ENCODE data around the gene CXorf66.
"Not testable (repeated sequence)": the region's sequence is repeated elsewhere in the genome, so short reads cannot be mapped to it uniquely, and the experiment has no call there.

The CXorf66 gene, protein sequence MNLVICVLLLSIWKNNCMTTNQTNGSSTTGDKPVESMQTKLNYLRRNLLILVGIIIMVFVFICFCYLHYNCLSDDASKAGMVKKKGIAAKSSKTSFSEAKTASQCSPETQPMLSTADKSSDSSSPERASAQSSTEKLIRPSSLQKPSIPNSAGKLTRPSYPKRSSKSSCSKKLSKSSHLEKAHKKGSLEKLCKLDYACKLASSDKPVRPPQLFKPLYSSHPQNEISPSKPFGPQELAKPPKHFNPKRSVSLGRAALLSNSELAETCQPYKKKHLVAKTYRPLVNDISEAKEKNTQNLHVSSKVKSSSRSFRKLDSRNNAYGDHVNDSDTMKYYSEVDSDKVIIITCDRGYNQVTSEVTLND

DNA sequence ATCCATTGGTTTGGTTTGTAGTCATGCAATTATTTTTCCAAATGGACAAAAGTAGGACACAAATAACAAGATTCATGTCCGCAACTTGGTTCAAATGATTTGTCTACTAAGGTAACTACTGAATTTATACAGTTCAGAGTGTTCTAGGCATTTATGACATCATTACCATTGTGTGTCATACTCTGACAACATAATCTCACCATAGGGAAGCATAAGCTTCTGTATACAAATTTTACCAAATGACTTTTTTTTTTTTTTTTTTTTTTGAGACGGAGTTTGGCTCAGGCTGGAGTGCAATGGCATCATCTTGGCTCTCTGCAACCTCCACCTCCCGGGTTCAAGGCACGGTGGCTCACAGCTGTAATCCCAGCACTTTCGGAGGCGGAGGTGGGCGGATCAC is at the start of gene CXorf66:
Gene CXorf66, minus strand, starts transcription at position 101 of the 400 bp plus-strand sequence. Its CDS starts 25 bp downstream, at position 76.
- in situ Hi-C loops (cut with HindIII; ENCODE audit: low sequenced_read_pairs), result no loop called here

DNA sequence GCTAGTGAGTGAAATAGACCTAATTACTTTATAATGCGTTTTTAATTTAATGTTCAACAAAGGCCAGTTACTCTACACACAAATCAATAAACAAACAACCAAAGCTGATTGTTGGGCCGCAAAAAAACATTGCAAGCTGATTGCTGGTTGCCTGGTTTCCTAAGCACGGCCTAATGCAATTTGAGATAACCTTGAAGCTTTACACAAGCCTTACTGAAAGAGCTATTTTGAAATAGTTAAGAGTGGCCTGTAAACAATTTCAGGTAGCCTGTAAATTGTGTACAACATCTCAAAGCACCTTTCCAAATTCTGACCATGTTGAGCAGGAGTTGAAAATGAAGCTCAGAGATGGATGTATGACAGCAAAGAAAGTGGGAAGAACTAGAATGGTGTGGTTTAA is 17.5 kb upstream of the CXorf66 start:
- in situ Hi-C loops (cut with HindIII; ENCODE audit: low sequenced_read_pairs), result no loop called here

DNA sequence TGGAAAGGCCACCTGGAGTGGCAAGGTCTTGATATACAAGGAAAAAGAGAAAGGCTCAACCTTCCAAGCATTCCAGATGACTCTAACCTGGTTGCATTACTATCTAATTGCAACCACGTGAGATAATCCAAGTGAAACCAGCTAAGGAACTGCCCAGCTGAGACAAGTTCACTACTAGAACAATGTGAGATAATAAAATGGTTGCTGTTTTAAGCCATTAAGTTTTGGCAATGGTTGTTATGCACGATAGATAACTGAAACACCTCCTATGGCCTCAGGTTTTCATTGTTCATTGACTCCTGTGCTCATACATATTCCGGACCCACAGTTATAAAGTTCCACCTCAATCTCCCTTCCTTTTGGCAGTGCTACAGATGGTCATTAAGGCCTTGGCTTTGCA is 9.2 kb upstream of the CXorf66 start:
- in situ Hi-C loops (cut with HindIII; ENCODE audit: low sequenced_read_pairs), result no loop called here

DNA sequence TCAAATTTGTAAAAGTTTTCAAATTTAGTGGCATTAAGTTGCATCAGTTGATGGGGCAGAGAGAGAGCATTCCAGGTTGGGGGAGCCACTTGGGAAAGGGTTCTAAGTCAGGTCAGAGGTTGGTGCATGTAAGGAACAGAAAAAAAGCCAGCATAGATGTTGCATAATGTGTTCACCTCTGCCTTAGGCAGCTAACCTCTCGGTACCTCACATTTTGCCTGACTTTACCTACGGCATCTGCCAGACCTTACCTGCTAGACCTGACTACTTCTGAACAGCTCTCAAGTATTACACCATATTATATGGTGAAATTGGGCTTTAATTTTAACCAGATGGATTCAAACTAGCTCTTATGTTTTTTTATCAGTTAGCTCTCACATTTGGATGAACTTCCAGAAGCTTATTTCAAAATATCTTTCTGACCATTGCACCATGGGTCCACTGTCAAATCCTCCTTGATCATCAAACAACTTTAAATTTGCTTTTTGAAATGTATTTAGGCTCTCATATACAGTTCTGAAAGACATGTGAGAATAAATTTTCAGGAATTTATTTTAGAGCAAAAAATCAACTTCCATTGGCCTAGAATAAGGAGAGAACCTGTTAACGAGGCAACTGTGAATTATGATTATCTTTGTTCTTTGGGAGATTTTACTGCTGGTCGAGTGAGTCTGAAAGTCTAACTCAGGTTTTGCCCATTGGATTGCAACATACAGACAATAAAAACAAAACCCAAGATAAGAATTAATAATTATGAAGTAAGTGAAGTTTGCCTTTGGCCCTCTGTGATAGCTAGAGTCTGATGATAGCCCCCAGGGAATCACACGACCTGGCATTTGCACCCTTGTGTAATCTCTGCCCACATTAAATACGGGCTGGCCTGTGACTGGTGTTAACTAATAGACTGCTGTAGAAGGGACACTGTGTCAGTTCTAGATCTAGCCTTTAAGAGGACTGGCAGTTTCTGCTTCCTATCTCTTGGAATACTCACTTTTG is 7.6 kb upstream of the CXorf66 start:
- in situ Hi-C loops (cut with HindIII; ENCODE audit: low sequenced_read_pairs), result no loop called here

DNA sequence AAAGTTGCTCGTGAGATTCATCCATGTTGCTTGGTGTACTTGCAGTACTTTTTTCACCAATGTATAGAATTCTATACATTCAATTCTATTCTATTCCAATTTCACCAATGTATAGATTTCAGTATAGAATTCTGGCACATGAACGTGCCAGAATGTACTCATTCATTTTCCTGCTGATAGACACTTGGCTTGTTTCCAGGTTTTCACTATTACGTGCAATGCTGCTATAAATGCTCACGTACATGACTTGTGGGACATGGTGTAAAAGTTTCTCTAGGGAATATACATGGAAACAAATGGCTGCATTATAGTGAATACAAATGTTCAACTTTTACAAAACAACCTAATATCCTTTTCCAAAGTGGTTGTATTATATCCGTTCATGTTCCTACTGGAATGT is 6.8 kb upstream of the CXorf66 start:
- in situ Hi-C loops (cut with HindIII; ENCODE audit: low sequenced_read_pairs), result no loop called here

DNA sequence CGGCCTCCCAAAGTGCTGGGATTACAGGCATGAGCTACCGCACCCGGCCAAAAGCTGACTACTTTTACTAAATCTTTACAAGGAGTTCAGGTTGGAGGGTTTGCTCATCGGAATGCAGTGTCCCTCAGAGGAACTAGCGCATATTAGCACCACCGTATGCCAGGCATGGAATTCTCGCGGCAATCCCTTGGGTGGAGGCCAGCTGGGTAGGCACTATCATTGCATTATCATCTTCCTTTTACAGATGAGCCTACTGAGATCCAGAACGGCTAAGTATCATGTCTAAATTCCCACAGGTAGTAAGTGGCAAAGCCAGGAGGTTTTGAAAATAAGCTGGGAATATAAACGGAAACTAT is 6.1 kb upstream of the CXorf66 start:
- in situ Hi-C loops (cut with HindIII; ENCODE audit: low sequenced_read_pairs), result no loop called here

DNA sequence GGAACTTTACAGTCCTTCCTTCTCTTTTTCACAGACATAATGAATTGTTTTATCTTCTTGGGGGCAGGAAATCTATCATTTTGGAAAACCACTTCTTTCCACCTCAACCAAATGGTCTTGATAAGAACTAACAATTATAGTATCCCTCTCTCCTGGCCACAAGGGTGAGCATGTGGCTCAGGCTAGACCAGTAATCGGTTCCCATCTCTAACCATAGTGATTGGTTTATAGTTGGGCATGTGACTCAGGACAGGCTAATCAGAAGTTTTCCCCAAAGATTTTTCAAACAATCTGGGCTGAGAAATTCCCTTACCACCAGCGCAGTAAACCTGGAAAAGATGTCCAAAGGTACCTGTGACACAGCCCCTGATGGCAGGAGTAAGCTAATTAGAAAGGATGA is 4.0 kb upstream of the CXorf66 start:
- in situ Hi-C loops (cut with HindIII; ENCODE audit: low sequenced_read_pairs), result no loop called here

DNA sequence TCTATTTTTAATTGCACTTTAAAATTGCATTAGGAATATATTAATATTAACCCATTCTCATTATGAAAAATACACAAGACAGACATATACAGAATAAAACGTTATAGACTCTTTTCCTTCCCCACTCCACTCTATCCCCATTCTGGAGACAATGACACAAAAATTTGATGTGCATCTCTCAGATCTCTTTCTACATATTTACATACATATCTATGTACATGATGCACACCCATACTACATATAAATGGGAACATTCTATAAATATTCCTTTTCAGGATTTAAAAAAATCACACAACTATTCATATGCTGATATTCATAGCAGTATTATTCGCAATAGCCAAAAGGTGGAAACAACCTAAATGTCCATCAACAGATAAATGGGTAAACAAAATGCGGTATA is 2.4 kb upstream of the CXorf66 start:
- in situ Hi-C loops (cut with HindIII; ENCODE audit: low sequenced_read_pairs), result no loop called here

DNA sequence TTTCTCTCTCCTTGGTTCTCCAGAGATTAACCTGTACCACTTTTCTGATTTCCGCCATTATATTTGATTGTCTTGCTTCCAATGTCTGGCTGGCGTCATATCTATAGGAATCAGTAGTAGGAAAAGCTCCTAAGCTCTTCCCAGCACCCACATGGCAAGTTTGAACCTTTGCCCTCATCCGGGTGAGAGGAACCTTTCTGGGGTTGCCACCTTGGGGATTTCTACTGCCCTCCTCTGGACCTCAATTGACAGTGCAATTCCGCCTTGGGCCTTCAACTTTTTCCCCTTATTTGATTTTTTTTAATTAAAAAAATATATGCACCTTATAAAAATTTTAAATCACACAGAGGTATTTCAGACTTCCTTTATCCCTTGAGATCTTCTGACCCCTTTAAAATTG is 2.0 kb upstream of the CXorf66 start:
- in situ Hi-C loops (cut with HindIII; ENCODE audit: low sequenced_read_pairs), result no loop called here

DNA sequence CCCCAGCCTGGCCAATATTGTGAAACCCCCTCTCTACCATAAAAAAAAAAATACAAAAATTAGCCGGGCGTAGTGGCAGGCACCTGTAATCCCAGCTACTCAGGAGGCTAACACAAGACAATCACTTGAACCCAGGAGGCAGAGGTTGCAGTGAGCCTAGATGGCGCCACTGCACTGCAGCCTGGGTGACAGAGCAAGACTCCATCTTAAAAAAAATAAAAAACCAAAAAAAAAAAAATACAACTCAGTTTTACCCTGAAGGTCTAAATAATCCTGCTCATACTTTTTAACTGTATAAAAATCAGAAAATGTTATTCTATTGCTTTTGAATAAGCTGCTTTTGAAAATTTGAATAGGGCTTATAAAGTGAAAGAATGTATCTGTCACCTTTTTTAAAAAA is 838 bp upstream of the CXorf66 start:
- in situ Hi-C loops (cut with HindIII; ENCODE audit: low sequenced_read_pairs), result not testable (repeated sequence)

DNA sequence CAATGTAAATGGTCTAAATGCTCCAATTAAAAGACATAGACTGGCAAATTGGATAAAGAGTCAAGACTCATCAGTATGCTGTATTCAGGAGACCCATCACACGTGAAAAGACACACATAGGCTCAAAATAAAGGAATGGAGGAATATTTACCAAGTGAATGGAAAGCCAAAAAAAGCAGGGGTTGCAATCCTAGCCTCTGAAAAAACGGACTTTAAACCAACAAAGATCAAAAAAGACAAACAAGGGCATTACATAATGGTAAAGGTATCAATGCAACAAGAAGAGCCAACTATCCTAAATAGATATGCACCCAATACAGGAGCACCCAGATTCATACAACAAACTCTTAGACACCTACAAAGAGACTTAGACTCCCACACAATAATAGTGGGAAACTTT is 4.2 kb downstream of the CXorf66 start:
- in situ Hi-C loops (cut with HindIII; ENCODE audit: low sequenced_read_pairs), result not testable (repeated sequence)

DNA sequence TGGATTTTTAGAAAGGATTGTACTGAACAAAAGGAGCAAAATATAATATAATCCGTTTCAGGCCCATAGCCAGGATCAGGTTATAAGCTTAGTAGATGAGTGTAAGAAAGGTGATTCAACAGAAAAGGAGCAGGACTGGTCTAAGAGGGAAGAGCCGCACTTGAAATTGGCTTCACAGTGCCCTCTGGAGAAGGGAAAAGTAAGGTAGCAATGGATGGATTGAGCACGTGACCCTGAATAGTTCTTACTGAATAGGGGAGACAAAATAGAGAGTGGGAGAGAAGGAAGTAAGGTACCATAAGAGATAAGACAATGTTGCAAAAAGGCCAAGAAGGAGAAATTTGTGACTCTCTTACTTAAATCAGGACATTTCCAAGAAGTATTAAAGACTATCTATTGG is 15.6 kb downstream of the CXorf66 start:
- in situ Hi-C loops (cut with HindIII; ENCODE audit: low sequenced_read_pairs), result no loop called here

DNA sequence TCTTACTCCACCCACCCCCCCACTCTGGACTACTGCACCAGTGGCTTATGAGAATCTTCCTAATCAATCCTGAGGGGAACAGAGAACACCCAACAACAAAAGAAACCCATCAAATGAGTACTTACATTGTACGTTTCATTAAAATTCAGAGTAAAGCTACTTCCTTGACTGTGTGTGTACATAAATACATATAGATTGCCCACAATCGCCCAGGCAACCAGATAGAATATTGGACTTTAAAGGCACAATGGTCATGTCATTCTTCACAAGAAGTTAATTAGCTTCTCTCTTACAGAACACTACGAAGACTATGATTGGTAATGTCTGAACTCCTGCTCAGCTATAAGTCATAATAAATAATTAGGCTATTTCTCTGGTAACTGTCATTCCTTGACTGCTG is 20.2 kb downstream of the CXorf66 start:
- in situ Hi-C loops (cut with HindIII; ENCODE audit: low sequenced_read_pairs), result no loop called here

DNA sequence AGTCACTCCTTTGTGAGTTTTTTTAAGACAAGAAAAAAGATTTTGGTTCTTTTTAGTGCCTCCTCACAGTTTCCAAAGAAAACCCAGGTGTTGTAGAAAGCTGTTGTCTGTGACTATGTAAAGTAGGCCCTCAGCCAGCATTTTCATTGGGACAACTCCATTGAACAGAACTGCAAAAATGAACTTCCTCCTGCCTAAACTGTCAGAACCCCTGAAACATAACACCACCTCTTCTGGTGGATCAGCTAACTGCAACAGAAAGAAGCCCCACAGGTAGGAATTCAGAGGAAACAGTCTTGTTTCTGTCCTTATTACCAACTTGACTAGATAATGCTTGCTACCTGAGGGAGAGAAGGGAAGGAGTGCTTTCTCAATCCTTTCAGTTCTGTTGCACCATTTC is 29.1 kb downstream of the CXorf66 start:
- in situ Hi-C loops (cut with HindIII; ENCODE audit: low sequenced_read_pairs), result no loop called here

DNA sequence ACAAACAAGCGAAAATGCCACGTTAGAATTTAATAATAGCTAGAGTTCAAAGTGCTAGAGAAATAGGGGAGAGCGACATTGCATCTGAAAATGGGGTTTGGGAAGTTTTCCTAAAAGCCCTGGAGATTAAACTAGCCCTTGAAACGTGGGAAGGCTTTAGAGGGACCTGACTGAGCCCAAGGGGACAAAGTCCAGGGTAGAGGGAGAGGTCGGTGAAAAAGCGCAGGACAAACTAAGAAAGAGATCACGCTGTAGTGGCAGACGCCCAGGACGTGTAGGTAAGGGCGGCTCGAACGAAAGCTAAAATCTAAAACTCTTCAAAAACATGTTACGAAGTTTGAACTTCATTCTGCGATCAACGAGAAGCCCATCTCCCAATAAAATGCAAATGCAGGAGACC is 31.4 kb downstream of the CXorf66 start:
- in situ Hi-C loops (cut with HindIII; ENCODE audit: low sequenced_read_pairs), result no loop called here

DNA sequence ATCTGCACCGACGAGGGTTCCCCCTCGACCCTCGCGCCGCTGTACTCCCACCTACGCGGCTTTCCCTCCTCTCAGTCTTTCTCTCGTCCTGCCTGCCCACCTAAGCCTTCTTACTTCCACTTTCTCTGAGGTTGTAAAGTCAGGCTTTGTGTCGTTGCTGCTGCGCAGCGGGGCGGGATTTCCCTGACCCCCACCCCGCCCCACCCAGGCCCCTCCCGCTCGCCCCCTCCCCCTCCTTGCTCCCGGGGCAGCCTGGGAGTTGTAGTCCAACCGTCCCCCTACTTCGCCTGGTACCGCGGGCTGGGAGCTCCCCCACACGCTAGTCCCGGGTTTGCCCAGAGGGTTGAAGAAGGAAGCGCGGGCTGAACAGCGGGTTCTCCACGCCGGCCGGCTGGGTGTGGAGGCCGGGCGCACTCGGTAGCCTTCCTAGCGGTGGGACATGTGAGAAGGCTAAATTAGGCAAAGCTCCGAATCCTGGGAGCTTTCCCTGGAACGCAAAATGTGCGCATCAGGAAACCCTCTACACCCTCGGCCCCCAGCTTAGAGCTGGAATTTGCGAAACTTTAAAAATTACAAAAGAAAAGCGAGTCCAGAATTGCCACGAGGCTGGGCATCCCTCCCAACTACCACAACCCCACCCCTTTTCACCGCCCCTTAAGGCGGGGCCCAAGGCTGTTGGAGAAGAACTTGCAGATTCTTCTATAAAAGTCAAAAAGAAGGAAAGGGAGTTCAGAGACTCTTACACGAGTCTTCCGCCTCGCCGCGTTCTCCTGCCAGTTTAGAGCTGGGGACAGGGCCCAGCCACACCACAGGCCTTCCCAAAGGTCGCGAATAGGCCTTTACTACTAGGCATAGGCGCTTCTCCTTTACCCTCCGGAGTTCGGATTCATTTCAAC is 32.2 kb downstream of the CXorf66 start, which contains the start of gene ATP11C:
Gene ATP11C, minus strand, starts transcription at position 153 of the 896 bp plus-strand sequence. CDS start 1,011 bp downstream, outside the sequence.
- in situ Hi-C loops (cut with HindIII; ENCODE audit: low sequenced_read_pairs), result no loop called here

DNA sequence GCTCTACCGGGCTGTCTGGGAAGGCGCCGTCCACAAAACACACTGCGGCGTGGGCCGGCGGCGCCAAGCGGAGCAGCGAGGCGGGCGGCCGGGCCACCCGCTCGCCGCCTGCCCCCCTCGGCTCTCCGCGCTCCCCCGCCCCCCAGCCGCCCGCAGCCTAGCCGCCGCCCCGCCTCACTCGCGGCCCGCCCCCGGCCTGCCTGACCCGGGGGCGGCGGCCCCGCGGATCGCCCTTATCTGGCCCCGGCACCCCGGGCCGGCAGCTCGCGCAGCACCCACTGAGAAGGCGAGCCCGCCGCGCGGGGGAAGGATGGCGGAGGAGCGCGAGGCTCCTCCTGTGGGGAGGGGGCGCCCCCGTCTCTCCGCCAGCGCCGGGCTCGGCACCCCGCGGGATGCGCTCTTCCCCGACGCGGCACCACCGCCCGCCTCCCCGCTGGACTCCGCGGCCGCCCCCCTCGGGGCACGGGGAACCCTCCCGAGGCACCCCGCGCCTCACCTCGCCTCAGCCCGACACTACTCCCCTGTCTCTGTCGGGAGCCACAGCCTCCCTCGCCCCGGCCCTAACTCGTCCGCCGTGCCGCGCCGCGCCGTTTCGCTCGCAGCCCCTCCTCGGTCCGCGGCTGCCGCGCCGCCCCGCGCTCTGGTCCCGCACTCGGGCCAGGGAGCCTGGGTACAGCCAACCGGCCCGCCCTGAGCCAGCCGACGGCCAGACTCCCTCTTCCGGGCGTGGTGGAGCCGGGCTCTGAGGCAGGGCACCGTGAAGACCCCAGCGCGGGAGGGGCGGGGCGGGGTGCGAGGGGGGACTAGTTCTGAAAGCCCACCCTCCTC is 33.0 kb downstream of the CXorf66 start:
- in situ Hi-C loops (cut with HindIII; ENCODE audit: low sequenced_read_pairs), result no loop called here

DNA sequence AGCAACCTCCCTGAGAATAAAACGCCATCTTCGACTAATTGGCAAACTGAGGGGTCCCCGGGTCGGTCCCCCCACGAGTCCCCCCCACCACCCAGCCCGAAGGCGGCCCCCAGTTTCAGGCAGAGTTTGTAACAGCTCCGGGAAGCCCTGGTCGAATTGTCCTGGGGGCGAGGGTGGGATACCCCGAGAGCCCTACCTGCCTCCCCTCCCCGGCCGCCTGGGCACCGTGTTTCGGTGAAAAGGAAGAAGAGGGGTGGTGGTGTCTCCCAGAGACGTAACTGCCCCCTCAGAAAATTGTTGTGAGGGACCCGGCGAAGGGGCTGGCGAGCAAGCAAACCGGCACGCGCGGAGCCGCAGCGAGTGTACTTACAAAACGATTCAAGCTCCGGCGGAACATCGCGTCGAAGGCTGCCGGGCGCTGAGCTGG is 33.7 kb downstream of the CXorf66 start:
- in situ Hi-C loops (cut with HindIII; ENCODE audit: low sequenced_read_pairs), result no loop called here

DNA sequence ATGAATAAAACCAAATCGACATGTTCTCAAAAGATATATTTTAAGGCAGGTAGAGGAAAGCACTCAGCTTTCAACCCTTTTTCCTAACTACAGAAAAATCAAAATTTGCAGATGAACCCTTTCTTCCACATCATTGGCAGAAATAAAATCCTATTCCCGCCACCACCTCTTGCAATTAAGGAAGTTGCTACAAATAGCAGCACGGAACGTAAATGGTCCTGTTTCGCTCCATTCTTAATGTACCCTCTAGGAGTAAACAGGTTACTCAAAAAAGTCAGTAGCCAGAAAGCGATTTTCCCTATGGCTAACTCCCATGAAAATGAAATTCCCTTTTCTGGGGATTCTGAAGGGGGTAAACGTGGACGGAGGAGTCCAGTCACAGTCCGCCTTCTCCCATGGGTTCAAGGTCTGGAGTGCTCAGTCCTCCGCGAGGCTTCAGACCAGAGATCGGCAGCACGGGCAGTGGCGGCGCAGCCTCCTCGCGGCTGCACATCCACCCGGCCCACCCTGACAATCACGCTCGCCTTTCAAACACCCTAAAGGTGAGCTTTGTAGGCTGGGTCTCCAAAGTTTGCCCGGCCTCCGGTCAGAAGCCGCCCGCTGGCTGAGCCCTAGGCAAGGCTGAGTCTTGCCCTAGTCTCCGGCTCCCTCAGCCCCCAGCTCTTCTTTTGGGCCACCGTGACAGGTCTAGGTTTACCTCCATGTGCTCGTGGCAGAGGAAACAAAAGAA is 34.2 kb downstream of the CXorf66 start:
- in situ Hi-C loops (cut with HindIII; ENCODE audit: low sequenced_read_pairs), result no loop called here
